ENCODE results near the gene ACLY.

Gene ACLY

GRCh38 chr17:41918314-41919164 is at the start of gene ACLY:
Gene ACLY, minus strand, starts transcription at chr17:41918951. Its CDS starts 5,078 bp downstream, at chr17:41913873.
- DNase-seq (ENCODE audit: low spot score): peak; percentile 100

GRCh38 chr17:41967921-41968578 is 49.3 kb upstream of the ACLY start:
- DNase-seq (ENCODE audit: low spot score): no peak

- peak; percentile 51 for DNase-seq (ENCODE audit: low spot score)
Measured at GRCh38 chr17:41967141-41967920, 48.6 kb upstream of the ACLY start.

- DNase-seq (ENCODE audit: low spot score): peak; percentile 97
Measured at GRCh38 chr17:41966463-41967140, 47.9 kb upstream of the ACLY start, which contains the start of gene CNP. Gene CNP, plus strand, starts transcription at chr17:41966795. Its CDS starts 90 bp downstream, at chr17:41966885.

GRCh38 chr17:41965694-41966462 is 47.1 kb upstream of the ACLY start:
- peak; percentile 83 for DNase-seq (ENCODE audit: low spot score)

- peak; percentile 79 for DNase-seq (ENCODE audit: low spot score)
Measured at GRCh38 chr17:41962768-41963434, 44.1 kb upstream of the ACLY start.

GRCh38 chr17:41962111-41962510 is 43.4 kb upstream of the ACLY start:
- DNase-seq (ENCODE audit: low spot score): no peak

- DNase-seq (ENCODE audit: low spot score): no peak
Measured at GRCh38 chr17:41959336-41960095, 40.8 kb upstream of the ACLY start.

- no peak for DNase-seq (ENCODE audit: low spot score)
Measured at GRCh38 chr17:41959030-41959335, 40.2 kb upstream of the ACLY start.

- no peak for DNase-seq (ENCODE audit: low spot score)
Measured at GRCh38 chr17:41957869-41958439, 39.2 kb upstream of the ACLY start.

- no peak for DNase-seq (ENCODE audit: low spot score)
Measured at GRCh38 chr17:41957031-41957868, 38.5 kb upstream of the ACLY start.

GRCh38 chr17:41956522-41956921 is 37.8 kb upstream of the ACLY start:
- no peak for DNase-seq (ENCODE audit: low spot score)

GRCh38 chr17:41948762-41949460 is 30.2 kb upstream of the ACLY start:
- no peak for DNase-seq (ENCODE audit: low spot score)

GRCh38 chr17:41944943-41945342 is 26.2 kb upstream of the ACLY start:
- no peak for DNase-seq (ENCODE audit: low spot score)

- DNase-seq (ENCODE audit: low spot score): no peak
Measured at GRCh38 chr17:41943492-41943891, 24.7 kb upstream of the ACLY start.

GRCh38 chr17:41942626-41943373 is 24.0 kb upstream of the ACLY start:
- DNase-seq (ENCODE audit: low spot score): no peak

GRCh38 chr17:41941168-41941567 is 22.4 kb upstream of the ACLY start:
- DNase-seq (ENCODE audit: low spot score): no peak

All from germinal center (tissue), 1 donor.